ENCODE results near the gene YWHAB.
"Not testable (repeated sequence)": the region's sequence is repeated elsewhere in the genome, so short reads cannot be mapped to it uniquely, and the experiment has no call there.

GRCh38 chr20:44863365-44864084 lies 22.0 kb upstream of the YWHAB start:
- TF ChIP-seq CTCF (IDR thresholded peaks at IDR 0.05); AFF4 (CRISPR knock-in tag; IDR thresholded peaks at IDR 0.05; ENCODE audit: borderline replicate concordance); CBFB (CRISPR knock-in tag; IDR thresholded peaks at IDR 0.05; ENCODE audit: low read depth); ZNF317 (CRISPR knock-in tag; IDR thresholded peaks at IDR 0.05; ENCODE audit: borderline replicate concordance, low read depth); ATF2 (CRISPR knock-in tag; IDR thresholded peaks at IDR 0.05; ENCODE audit: borderline replicate concordance, low read depth): not testable (repeated sequence)

Measured in WTC11 (cell line).